Neural cell (in vitro differentiated cells): ENCODE data around the gene ALKBH6. TPM values are rescaled to one million over a fixed set of nuclear protein-coding genes. Genes with fewer than 3 reads are reported as not detected.

Source experiments
- H2AFZ ChIP-seq: fragments of 200-600, 300-800 bp; sonication (generic), shearing (Covaris generic); 2 replicates; pipeline ENCODE4 v1.6.0; 2014; ENCODE audit warnings: low read depth, mild to moderate bottlenecking, antibody characterized with exemption, low read length, moderate library complexity
- H3F3A ChIP-seq: fragments of 200-600 bp; shearing (Covaris generic); 2 replicates; pipeline ENCODE4 v1.6.1; 2016; ENCODE audit warnings: mild to moderate bottlenecking, moderate library complexity, mixed read lengths, antibody characterized with exemption, low read length; ENCODE audit not compliant: insufficient read depth, poor library complexity, severe bottlenecking
- H3K27ac ChIP-seq: fragments of 200-600, 300-800 bp; sonication (generic), shearing (Covaris generic); 2 replicates; pipeline ENCODE4 v1.5.1; 2014; ENCODE audit warnings: mild to moderate bottlenecking, low read length, moderate library complexity
- H3K27me3 ChIP-seq: fragments of 300-800, 200-600 bp; sonication (generic), shearing (Covaris generic); 2 replicates; pipeline ENCODE4 v1.6.0; 2014; ENCODE audit warnings: mild to moderate bottlenecking, low read depth, low read length, moderate library complexity; ENCODE audit not compliant: insufficient read depth
- H3K36me3 ChIP-seq: fragments of 300-800, 200-600 bp; sonication (generic), shearing (Covaris generic); 2 replicates; pipeline ENCODE4 v1.5.1; 2014; ENCODE audit warnings: mild to moderate bottlenecking, antibody characterized with exemption, low read length, moderate library complexity; ENCODE audit not compliant: insufficient read depth
- H3K4me2 ChIP-seq: fragments of 300-800, 200-600 bp; sonication (generic), shearing (Covaris generic); 2 replicates; pipeline ENCODE4 v1.6.0; 2014; ENCODE audit warnings: mild to moderate bottlenecking, low read length
- H3K4me3 ChIP-seq: fragments of 300-800, 200-600 bp; sonication (generic), shearing (Covaris generic); 2 replicates; pipeline ENCODE4 v1.5.1; 2014; ENCODE audit warnings: mild to moderate bottlenecking, low read length, moderate library complexity
- H3K79me2 ChIP-seq: fragments of 200-600 bp; shearing (Covaris generic); replicated peaks from 2 replicates; pipeline ENCODE4 v1.6.0; 2014; ENCODE audit warnings: mild to moderate bottlenecking, low read length, moderate library complexity; ENCODE audit not compliant: insufficient read depth
- H3K9ac ChIP-seq: fragments of 300-800, 200-600 bp; sonication (generic), shearing (Covaris generic); 2 replicates; pipeline ENCODE4 v1.6.1; 2016; ENCODE audit warnings: mild to moderate bottlenecking, low read length, mixed read lengths
- H3K9me2 ChIP-seq: fragments of 200-600 bp; shearing (Covaris generic); 2 replicates; pipeline ENCODE4 v1.6.1; 2016; ENCODE audit warnings: mild to moderate bottlenecking, low read length, mixed read lengths; ENCODE audit not compliant: insufficient read depth
- H3K9me3 ChIP-seq: fragments of 200-600, 300-800 bp; sonication (generic), shearing (Covaris generic); 2 replicates; pipeline ENCODE4 v1.6.1; 2016; ENCODE audit warnings: mild to moderate bottlenecking, mixed run types, low read length, moderate library complexity, mixed read lengths
- H4K20me1 ChIP-seq: fragments of 200-600 bp; shearing (Covaris generic); 2 replicates; pipeline ENCODE4 v1.6.1; 2016; ENCODE audit warnings: mild to moderate bottlenecking, mixed run types; ENCODE audit not compliant: insufficient read depth
- CTCF ChIP-seq: fragments of 450-650 bp; IDR thresholded peaks from 2 replicates; pipeline ENCODE4 v1.5.1; 2014; ENCODE audit warnings: antibody characterized with exemption, mild to moderate bottlenecking, moderate library complexity; ENCODE audit not compliant: poor library complexity, severe bottlenecking
- EP300 ChIP-seq: fragments of 450-650 bp; conservative IDR thresholded peaks from 2 replicates; pipeline ENCODE4 v1.6.1; 2014; ENCODE audit warnings: antibody characterized with exemption, mild to moderate bottlenecking, moderate library complexity; ENCODE audit not compliant: poor library complexity, severe bottlenecking
- EZH2 ChIP-seq: fragments of 200-600, 300-800 bp; shearing (Covaris generic), sonication (generic); IDR thresholded peaks from 2 replicates; pipeline ENCODE4 v1.6.1; 2014; ENCODE audit warnings: antibody characterized with exemption, low read length, borderline replicate concordance, mild to moderate bottlenecking; ENCODE audit not compliant: insufficient read depth, poor library complexity, severe bottlenecking
- MXI1 ChIP-seq: fragments of 450-650 bp; conservative IDR thresholded peaks from 2 replicates; pipeline ENCODE4 v1.6.1; 2014; ENCODE audit warnings: antibody characterized with exemption, mild to moderate bottlenecking; ENCODE audit not compliant: poor library complexity, severe bottlenecking
- POLR2AphosphoS5 ChIP-seq: IDR thresholded peaks from 2 replicates; pipeline ENCODE4 v1.6.1; 2012
- RAD21 ChIP-seq: fragments of 450-650 bp; conservative IDR thresholded peaks from 2 replicates; pipeline ENCODE4 v1.6.1; 2014; ENCODE audit warnings: antibody characterized with exemption, mild to moderate bottlenecking, moderate library complexity
- REST ChIP-seq: IDR thresholded peaks from 2 replicates; pipeline ENCODE4 v1.6.1; 2012; ENCODE audit warnings: borderline replicate concordance
- SMC3 ChIP-seq: fragments of 450-650 bp; conservative IDR thresholded peaks from 2 replicates; pipeline ENCODE4 v1.6.1; 2014; ENCODE audit warnings: antibody characterized with exemption, mild to moderate bottlenecking, moderate library complexity; ENCODE audit not compliant: poor library complexity
- TAF1 ChIP-seq: IDR thresholded peaks from 2 replicates; pipeline ENCODE4 v1.6.1; 2012; ENCODE audit warnings: low read depth
- polyA plus RNA-seq: library from polyadenylated mRNA; depleted of rRNA; stranded (reverse); fragments of >200 nt; gene quantifications from 2 replicates; pipeline ENCODE4 v1.2.3, GENCODE V29; 2014

Gene ALKBH6
- polyA plus RNA-seq, 1 donor from 2014 or later = 45.6 TPM

GRCh38 chr19:35993923-35994598 lies 20.0 kb downstream of the ALKBH6 start:
- Histone ChIP-seq H2AFZ (no peak overlapping the region), H3K4me2 (no peak overlapping the region), H3K79me2 (peaks cover 13% of the 10 kb centered on the region), H3K9ac (no peak overlapping the region), H3F3A (no peaks in the 10 kb centered on the region), H3K4me3 (no peak overlapping the region), H3K36me3 (no peaks in the 10 kb centered on the region), H3K9me3 (no peaks in the 10 kb centered on the region), H4K20me1 (no peaks in the 10 kb centered on the region), H3K27me3 (no peaks in the 10 kb centered on the region), H3K9me2 (no peaks in the 10 kb centered on the region), H3K27ac (no peak overlapping the region)
- TF ChIP-seq MXI1 (no peak), TAF1 (no peak), REST (no peak), EP300 (no peak), CTCF (no peak), EZH2 (no peak), SMC3 (no peak)

- H3K4me2 ChIP-seq = no peak overlapping the region
- no peaks in the 10 kb centered on the region for H3K27me3 ChIP-seq
- peaks cover 13% of the 10 kb centered on the region for H3K79me2 ChIP-seq
- no peak overlapping the region for H3K9ac ChIP-seq
- H2AFZ ChIP-seq = no peak overlapping the region
- H4K20me1 ChIP-seq = no peaks in the 10 kb centered on the region
- no peaks in the 10 kb centered on the region for H3F3A ChIP-seq
- H3K9me2 ChIP-seq = no peaks in the 10 kb centered on the region
- no peak for TF ChIP-seq SMC3
- no peak for TF ChIP-seq POLR2AphosphoS5
- TF ChIP-seq TAF1 = no peak
- no peak for TF ChIP-seq MXI1
- no peak for TF ChIP-seq REST
- no peak for TF ChIP-seq CTCF
- TF ChIP-seq EP300 = no peak
- no peak for TF ChIP-seq RAD21
- TF ChIP-seq EZH2 = no peak
- no peaks in the 10 kb centered on the region for H3K9me3 ChIP-seq
- no peak overlapping the region for H3K4me3 ChIP-seq
- H3K36me3 ChIP-seq = no peaks in the 10 kb centered on the region
- H3K27ac ChIP-seq = no peak overlapping the region
These were observed 20.9 kb downstream of the ALKBH6 start for GRCh38 chr19:35992907-35993765.
